Smooth muscle cell (in vitro differentiated cells): ENCODE data around the gene NCOR2. TPM values are rescaled to one million over a fixed set of nuclear protein-coding genes. Genes with fewer than 3 reads are reported as not detected.

Experiments used
- DNase-seq: peaks from one replicate; lab custom pipeline; 2025; ENCODE audit not compliant: unreplicated experiment; lab: John Stamatoyannopoulos, UW
- H2AFZ ChIP-seq: fragments of 200-600 bp; sonication (generic); 2 replicates; pipeline ENCODE4 v1.6.0; 2016; ENCODE audit warnings: antibody characterized with exemption, low read depth, mild to moderate bottlenecking
- H3F3A ChIP-seq: fragments of 200-600 bp; sonication (generic); 2 replicates; pipeline ENCODE4 v1.6.0; 2017; ENCODE audit warnings: antibody characterized with exemption, low read depth
- H3K27ac ChIP-seq: fragments of 200-600 bp; sonication (generic); 2 replicates; pipeline ENCODE4 v1.5.1; 2016; ENCODE audit warnings: low read depth, mild to moderate bottlenecking
- H3K27me3 ChIP-seq: fragments of 200-600 bp; sonication (generic); 2 replicates; pipeline ENCODE4 v1.6.1; 2016; ENCODE audit warnings: low read depth, mild to moderate bottlenecking
- H3K36me3 ChIP-seq: fragments of 200-600 bp; sonication (generic); 2 replicates; pipeline ENCODE4 v1.5.1; 2016; ENCODE audit warnings: low read depth
- H3K4me1 ChIP-seq: fragments of 200-600 bp; sonication (generic); 2 replicates; pipeline ENCODE4 v1.5.1; 2016; ENCODE audit warnings: low read depth
- H3K4me2 ChIP-seq: fragments of 200-600 bp; sonication (generic); 2 replicates; pipeline ENCODE4 v1.6.0; 2016; ENCODE audit warnings: mild to moderate bottlenecking
- H3K4me3 ChIP-seq: fragments of 200-600 bp; sonication (generic); 2 replicates; pipeline ENCODE4 v1.5.1; 2016; ENCODE audit warnings: mild to moderate bottlenecking
- H3K79me2 ChIP-seq: fragments of 200-600 bp; sonication (generic); 2 replicates; pipeline ENCODE4 v1.6.0; 2016; ENCODE audit warnings: low read depth, mild to moderate bottlenecking
- H3K9ac ChIP-seq: fragments of 200-600 bp; sonication (generic); 2 replicates; pipeline ENCODE4 v1.6.0; 2016; ENCODE audit warnings: low read depth
- H3K9me3 ChIP-seq: fragments of 200-600 bp; sonication (generic); replicated peaks from 2 replicates; pipeline ENCODE4 v1.5.1; 2016; ENCODE audit warnings: low read depth
- H4K20me1 ChIP-seq: fragments of 200-600 bp; sonication (generic); 2 replicates; pipeline ENCODE4 v1.6.0; 2016; ENCODE audit warnings: low read depth
- WGBS: methylation state at CpG from one replicate; pipeline ENCODE4 v1.1.7; 2016; ENCODE audit warnings: low lambda C conversion rate; 5-methylcytosine and 5-hydroxymethylcytosine counted together
- polyA plus RNA-seq: library from polyadenylated mRNA; unstranded; fragments of >200 nt; fragmentation: Nextera tagmentation; extraction: Ambion mirVana; gene quantifications from 2 replicates; pipeline ENCODE4 v1.2.1, GENCODE V29; 2016
- total RNA-seq: library from RNA; depleted of rRNA; stranded (reverse); fragments of >200 nt; gene quantifications from 2 replicates; pipeline ENCODE4 v1.2.3, GENCODE V29; 2014
- TF ChIP-seq, protein P1 (sequence below): fragments of 200-600 bp; sonication (generic); IDR thresholded peaks from 2 replicates; pipeline ENCODE4 v1.5.1; 2017; ENCODE audit warnings: borderline replicate concordance, mild to moderate bottlenecking, antibody characterized with exemption; ENCODE audit not compliant: insufficient read depth, poor library complexity, severe bottlenecking

The NCOR2 gene
- total and polyA plus RNA-seq, 2 experiments from 2014 or later, result 64.1 to 164 TPM

DNA sequence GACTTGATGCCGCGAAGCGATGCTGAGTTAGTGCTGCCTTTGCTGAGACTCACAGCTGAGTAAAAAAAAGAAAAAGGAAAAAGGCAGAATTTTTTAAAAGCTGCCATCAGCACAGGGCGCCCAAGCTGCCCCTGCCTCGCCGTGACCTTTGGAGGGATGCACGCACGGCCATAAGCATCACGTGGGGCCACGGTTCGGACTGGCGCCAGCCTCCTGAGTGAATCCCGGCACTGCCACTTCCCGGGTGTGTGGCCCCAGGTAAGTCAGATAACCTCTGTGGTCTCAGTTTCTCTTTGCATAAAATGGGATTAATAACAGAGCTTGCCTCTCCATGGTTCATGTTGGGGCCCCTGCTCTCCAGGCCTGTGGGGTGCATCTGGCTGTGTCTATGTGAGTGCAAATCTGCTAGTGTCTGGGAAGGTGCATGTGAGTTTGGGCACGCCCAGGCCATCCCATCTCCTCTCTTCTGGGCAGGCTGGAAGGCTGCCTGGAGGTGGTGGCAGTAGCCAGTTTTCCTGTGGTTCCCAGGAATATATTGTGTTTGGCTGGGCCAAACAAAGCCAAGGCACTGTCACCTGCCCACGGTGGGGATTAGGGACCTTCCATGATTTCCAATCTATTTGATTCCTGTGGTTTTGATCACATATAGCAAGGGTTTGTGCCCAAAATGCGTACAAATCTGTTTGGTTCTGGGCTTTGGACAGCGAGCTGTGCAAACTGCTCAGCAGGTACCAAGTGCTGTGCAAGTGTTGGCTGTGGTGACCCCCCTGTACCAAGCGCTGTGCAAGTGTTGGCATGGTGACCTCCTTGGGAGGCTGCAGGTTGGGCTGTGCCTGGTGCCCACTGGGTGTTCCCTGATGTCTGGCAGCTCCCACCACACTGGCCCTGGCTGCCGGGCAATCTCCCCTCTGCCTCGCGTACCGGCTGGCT lies 43.5 kb upstream of the NCOR2 start:
- H4K20me1 ChIP-seq, result no peaks in the 10 kb centered on the region
- H3K27me3 ChIP-seq, result no peaks in the 10 kb centered on the region
- no peak overlapping the region for H2AFZ ChIP-seq
- no peak overlapping the region for H3K4me2 ChIP-seq
- TF ChIP-seq, protein P1, sequence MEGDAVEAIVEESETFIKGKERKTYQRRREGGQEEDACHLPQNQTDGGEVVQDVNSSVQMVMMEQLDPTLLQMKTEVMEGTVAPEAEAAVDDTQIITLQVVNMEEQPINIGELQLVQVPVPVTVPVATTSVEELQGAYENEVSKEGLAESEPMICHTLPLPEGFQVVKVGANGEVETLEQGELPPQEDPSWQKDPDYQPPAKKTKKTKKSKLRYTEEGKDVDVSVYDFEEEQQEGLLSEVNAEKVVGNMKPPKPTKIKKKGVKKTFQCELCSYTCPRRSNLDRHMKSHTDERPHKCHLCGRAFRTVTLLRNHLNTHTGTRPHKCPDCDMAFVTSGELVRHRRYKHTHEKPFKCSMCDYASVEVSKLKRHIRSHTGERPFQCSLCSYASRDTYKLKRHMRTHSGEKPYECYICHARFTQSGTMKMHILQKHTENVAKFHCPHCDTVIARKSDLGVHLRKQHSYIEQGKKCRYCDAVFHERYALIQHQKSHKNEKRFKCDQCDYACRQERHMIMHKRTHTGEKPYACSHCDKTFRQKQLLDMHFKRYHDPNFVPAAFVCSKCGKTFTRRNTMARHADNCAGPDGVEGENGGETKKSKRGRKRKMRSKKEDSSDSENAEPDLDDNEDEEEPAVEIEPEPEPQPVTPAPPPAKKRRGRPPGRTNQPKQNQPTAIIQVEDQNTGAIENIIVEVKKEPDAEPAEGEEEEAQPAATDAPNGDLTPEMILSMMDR, result no peak
- H3K27ac ChIP-seq, result no peak overlapping the region
- H3K9ac ChIP-seq, result no peak overlapping the region
- DNase-seq, result no peak
- no peak overlapping the region for H3K4me3 ChIP-seq
- no peaks in the 10 kb centered on the region for H3F3A ChIP-seq
- H3K79me2 ChIP-seq, result no peaks in the 10 kb centered on the region
- 96% methylated on average over 23 of the region's 23 CpGs for WGBS
- no peaks in the 10 kb centered on the region for H3K4me1 ChIP-seq
- no peaks in the 10 kb centered on the region for H3K36me3 ChIP-seq
- H3K9me3 ChIP-seq, result no peaks in the 10 kb centered on the region

DNA sequence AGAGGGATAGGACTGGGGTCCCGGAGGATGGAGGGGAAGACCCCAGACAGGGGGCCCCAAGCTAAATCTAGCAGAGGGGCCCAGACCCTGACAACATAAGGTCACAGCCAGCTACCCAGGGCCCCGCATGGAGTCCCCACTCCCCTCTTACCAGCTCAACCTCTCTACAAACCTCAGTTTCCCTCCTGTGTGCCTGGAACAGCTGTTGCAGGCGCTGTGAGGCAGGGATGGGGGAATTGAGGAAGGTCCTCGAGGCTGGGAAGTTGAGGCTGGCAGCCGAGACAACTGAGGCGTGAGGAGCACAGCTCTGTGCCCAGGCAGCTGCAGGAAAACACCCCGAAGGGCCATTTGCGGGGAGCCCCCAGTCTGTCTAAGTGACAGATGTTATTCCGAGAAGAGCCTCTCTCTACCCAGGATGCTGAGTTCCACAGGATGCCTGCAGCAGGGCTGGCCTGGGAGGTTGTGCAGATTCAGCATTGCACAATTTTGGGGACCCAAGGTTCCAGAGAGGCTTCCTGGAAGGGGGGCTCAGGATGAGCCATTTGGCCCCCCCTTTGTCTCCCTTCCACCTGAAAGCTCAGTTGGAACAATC lies 42.7 kb upstream of the NCOR2 start:
- no peak for DNase-seq
- H3K4me3 ChIP-seq, result no peak overlapping the region
- no peak overlapping the region for H3K4me2 ChIP-seq
- H3K36me3 ChIP-seq, result no peaks in the 10 kb centered on the region
- H3K27me3 ChIP-seq, result no peaks in the 10 kb centered on the region
- no peaks in the 10 kb centered on the region for H4K20me1 ChIP-seq
- no peaks in the 10 kb centered on the region for H3K9me3 ChIP-seq
- no peak overlapping the region for H3K27ac ChIP-seq
- 90% methylated on average over 9 of the region's 9 CpGs for WGBS
- H3K9ac ChIP-seq, result no peak overlapping the region
- H3K4me1 ChIP-seq, result no peaks in the 10 kb centered on the region
- no peak overlapping the region for H2AFZ ChIP-seq
- no peaks in the 10 kb centered on the region for H3F3A ChIP-seq
- H3K79me2 ChIP-seq, result no peaks in the 10 kb centered on the region
- TF ChIP-seq, protein P1, result no peak

DNA sequence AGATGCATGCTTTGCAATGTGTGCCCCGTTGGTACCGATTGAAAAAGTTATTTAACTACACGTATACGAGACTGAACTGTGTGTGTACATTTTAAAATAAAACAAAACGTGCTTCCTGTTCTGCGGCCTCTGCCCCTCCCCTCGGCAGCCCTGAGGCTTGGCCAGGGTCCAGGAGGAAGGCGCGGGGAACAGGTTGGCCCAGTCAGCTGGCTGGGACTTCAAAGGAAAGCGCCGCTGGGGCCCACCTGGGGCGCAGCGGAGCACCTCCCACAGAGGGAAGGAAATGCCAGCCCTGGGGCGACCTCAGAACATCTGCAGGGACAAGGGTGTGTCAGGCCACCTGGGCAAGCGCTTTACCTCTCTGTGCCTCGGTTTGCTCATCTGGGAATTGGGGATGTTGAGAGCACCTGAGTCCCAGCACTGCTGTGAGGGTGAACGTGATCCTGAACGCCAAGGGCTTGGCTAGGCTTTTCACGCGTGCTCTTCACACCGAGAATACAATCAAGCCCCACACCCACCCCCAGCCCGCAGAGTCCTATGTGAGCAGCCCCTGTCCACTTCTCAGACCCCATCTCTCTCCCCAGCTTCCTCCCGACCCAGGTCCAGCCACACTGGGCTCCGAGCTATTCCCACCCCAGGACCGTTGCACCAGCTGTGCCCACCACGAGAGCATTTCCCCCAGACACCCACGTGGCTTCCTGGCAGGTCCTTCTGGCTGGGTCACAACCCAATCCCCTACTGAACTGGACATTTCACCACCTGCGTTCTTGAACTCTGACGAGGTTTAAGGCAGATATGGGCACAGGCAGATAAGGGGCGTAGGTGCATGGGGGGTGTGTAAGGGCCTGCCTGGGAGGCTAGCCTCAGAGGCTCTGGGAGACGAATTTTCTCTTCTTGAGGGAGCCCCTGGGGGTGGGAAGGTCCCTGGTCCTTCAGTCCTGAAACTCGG lies 41.9 kb upstream of the NCOR2 start:
- no peaks in the 10 kb centered on the region for H3F3A ChIP-seq
- H3K27ac ChIP-seq, result no peak overlapping the region
- H3K4me3 ChIP-seq, result no peak overlapping the region
- no peak for DNase-seq
- no peak overlapping the region for H3K9ac ChIP-seq
- no peaks in the 10 kb centered on the region for H3K79me2 ChIP-seq
- no peaks in the 10 kb centered on the region for H3K36me3 ChIP-seq
- H3K9me3 ChIP-seq, result no peaks in the 10 kb centered on the region
- TF ChIP-seq, protein P1, result no peak
- H3K4me2 ChIP-seq, result no peak overlapping the region
- WGBS, result 68% methylated on average over 32 of the region's 32 CpGs
- no peaks in the 10 kb centered on the region for H3K27me3 ChIP-seq
- no peaks in the 10 kb centered on the region for H4K20me1 ChIP-seq
- H2AFZ ChIP-seq, result no peak overlapping the region
- H3K4me1 ChIP-seq, result no peaks in the 10 kb centered on the region
